SIG-M5 treated with dmso at 0.1 percent for 504 hours (cell line): Measurements from ENCODE around the gene MSRB2.
"Not testable (repeated sequence)": the region's sequence is repeated elsewhere in the genome, so short reads cannot be mapped to it uniquely, and the experiment has no call there.

ENCODE experiments used
- DNase-seq: peaks from one replicate; lab custom pipeline; 2025; ENCODE audit not compliant: unreplicated experiment; lab: John Stamatoyannopoulos, UW

Gene MSRB2

GRCh38 chr10:23069019-23069815 lies 26.2 kb upstream of the MSRB2 start:
- DNase-seq: no peak

GRCh38 chr10:23070092-23070912 lies 25.1 kb upstream of the MSRB2 start:
- not testable (repeated sequence) for DNase-seq

GRCh38 chr10:23070913-23071218 lies 24.5 kb upstream of the MSRB2 start:
- no peak for DNase-seq

- DNase-seq: not testable (repeated sequence)
These were observed 22.8 kb upstream of the MSRB2 start for GRCh38 chr10:23072593-23072992.

- no peak for DNase-seq
These were observed 21.9 kb upstream of the MSRB2 start for GRCh38 chr10:23073527-23073926.

DNA sequence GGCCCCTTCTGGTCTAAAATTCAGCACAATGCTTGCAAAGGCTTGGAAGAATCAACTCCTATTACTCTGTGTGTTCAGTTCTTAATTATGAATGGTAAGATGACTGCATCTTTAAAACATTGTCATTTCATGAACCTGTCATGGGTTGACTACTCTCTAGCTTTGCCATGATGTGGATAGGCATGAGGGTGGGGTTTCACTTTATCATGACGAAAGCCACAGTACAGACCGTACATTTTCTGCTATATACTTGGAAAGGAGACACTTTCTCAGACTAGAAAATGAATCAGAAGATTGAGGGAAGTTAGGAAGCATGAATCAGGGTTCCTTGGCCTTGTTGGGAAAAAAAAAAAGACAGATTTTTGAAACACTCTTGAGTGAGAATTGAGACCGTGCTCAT lies 19.7 kb upstream of the MSRB2 start:
- no peak for DNase-seq

DNA sequence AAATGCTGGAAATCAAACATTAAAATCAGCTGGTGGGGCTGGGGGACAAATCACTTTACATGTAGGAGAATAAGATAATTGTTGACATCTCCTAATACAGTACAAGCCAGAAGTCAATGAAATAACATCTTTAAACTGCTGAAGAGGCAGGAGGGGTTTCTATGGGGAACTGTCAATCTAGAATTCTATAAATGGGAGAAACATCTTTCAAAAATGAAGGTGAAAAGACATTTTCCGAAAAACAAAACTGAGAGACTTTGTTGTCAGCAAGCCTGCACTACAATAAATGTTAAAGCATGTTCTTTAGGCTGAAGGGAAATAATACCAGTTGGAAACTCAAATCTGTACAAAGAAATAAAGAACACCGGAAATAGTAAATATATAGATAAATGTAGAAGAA lies 17.3 kb upstream of the MSRB2 start:
- DNase-seq: no peak

GRCh38 chr10:23079700-23080099 lies 15.7 kb upstream of the MSRB2 start:
- no peak for DNase-seq

GRCh38 chr10:23080262-23080661 lies 15.1 kb upstream of the MSRB2 start:
- no peak for DNase-seq

DNA sequence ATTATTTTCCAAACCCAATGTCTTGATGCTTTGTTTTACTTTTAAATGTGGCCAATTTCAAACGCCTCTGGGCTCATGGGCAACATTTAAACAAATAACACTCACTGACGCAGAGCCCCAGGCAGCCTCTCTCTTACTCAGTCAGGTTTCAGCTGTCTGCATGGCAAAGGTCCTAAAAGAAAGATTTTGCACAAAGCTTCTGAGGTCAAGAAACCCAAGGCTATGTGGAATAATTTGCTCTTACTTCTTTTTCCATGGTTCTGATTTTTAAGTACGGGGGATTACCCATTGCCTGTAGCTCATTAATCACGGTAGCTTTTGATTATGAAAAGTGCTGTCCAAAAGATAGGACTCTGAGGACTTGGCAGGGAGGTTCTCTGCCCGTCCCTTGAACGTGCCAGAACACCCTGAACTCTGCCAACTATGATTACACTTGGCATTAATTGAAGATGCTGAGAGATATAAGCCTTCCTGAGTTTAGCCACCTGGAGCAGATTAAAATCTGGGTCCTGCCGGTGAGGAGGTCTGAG lies 14.1 kb upstream of the MSRB2 start:
- DNase-seq: no peak

GRCh38 chr10:23081891-23082290 lies 13.5 kb upstream of the MSRB2 start:
- DNase-seq: peak; percentile 22

- no peak for DNase-seq
These were observed 6.8 kb upstream of the MSRB2 start for GRCh38 chr10:23088609-23089008.

DNA sequence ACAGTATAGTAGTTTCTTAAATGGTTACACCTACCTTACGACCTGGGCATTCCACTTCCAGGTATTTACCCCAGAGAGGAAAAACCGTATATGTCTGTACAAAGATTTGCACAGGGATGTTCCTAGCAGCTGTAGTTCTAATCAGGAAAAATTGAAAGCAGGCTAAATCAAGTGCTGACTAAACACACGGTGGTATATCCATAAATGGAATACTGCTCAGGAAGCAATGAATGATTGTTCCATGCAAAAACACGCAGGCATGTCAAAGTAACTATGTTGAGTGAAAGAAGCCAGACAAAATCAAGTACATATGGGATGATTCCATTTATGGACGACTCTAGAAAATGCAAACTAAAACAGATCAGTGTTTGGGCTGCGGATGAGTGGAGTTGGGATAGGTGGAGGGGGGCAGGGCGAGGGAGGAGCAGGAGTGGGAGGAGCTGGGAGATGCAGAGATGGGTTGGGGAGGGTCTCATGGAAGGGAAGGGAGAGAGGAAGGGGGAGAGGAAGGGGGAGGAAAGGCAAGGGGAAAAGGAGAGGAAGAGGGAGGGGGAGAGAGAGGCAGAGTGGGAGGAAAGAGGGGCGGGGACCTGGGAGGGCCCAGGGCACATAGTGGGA lies 484 bp upstream of the MSRB2 start:
- no peak for DNase-seq

GRCh38 chr10:23095966-23096801 lies 805 bp downstream of the MSRB2 start:
- peak; percentile 54 for DNase-seq

- no peak for DNase-seq
These were observed 1.6 kb downstream of the MSRB2 start for GRCh38 chr10:23096802-23097549.

- no peak for DNase-seq
These were observed 3.7 kb downstream of the MSRB2 start for GRCh38 chr10:23099079-23099478.

DNA sequence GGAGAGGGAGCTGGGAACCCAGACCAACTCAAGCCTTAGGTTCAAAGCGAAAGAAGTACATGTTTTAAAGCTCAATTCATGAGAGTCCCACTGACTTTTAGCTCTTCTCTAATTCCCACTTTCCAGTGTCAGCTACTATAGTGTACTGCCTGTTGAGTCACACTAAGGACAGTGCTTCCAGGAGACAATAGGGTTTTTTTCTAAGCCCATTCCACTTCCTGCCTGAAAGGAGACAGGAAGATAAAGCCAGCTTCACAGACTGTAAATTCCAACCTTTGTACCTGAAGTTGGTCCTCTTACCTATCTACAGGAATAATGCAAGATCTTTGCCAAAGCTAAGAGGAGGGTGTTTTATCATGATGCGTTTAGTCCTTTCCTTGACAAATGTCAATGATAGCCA lies 4.4 kb downstream of the MSRB2 start:
- no peak for DNase-seq

DNA sequence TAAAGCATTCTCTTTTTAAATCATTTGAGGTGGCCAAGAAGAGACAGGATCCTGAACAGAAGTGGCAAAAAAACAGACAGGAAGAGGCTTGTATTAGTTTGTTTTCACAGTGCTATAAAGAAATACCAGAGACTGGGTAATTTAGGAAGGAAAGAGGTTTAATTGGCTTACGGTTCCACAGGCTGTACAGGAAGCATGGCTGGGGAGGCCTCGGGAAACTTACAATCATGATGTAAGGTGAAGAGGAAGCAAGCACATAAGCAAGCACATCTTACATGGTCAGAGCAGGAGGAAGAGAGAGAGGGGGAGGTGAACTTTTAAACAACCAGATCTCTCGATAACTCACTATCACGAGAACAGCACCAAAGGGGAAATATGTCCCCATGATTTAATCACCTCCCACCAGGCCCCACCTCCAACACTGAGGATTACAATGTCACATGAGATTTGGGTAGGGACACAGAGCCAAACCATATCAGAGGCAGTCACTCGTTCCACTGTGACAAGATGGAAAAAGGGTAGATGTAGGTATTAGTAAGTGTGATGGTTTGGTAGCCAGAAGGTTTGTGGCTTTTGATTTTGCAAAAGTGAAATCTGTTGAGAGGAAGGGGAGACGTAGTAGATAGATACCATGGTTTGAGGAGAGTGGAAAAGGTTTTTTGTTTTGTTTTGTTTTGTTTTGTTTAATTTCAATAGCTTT lies 5.1 kb downstream of the MSRB2 start:
- DNase-seq: no peak

- DNase-seq: no peak
These were observed 11.1 kb downstream of the MSRB2 start for GRCh38 chr10:23106331-23107072.
